RWPE2 (cell line): Measurements from ENCODE around the gene TSHZ1.

Source experiments
- ATAC-seq: fragments of 200-7000 bp; cut with Tn5 transposase; 3 replicates; pipeline ENCODE4 v1.9.1; 2021; ENCODE audit warnings: low read depth
- DNase-seq: peaks from one replicate; pipeline ENCODE4 v3.0.0-alpha.2; 2020; ENCODE audit warnings: low spot score
- H3K27ac ChIP-seq: fragments of 450-650 bp; 2 replicates; pipeline ENCODE4 v1.5.1; 2017; ENCODE audit warnings: mild to moderate bottlenecking; ENCODE audit not compliant: poor library complexity, severe bottlenecking
- H3K27me3 ChIP-seq: fragments of 250-450 bp; sonication (Bioruptor Pico); 2 replicates; pipeline ENCODE4 v1.5.1; 2021; ENCODE audit warnings: mild to moderate bottlenecking, moderate library complexity; ENCODE audit not compliant: insufficient read depth, poor library complexity, severe bottlenecking
- H3K36me3 ChIP-seq: fragments of 250-450 bp; sonication (Bioruptor Pico); 2 replicates; pipeline ENCODE4 v1.5.1; 2020; ENCODE audit warnings: low read depth, mild to moderate bottlenecking, moderate library complexity
- H3K4me1 ChIP-seq: fragments of 250-450 bp; sonication (Bioruptor Pico); 2 replicates; pipeline ENCODE4 v1.5.1; 2021; ENCODE audit warnings: mild to moderate bottlenecking, moderate library complexity; ENCODE audit not compliant: insufficient read depth, poor library complexity, severe bottlenecking
- H3K4me3 ChIP-seq: fragments of 250-450 bp; sonication (Bioruptor Pico); 2 replicates; pipeline ENCODE4 v1.5.1; 2021; ENCODE audit warnings: mild to moderate bottlenecking, moderate library complexity; ENCODE audit not compliant: severe bottlenecking
- H3K9me3 ChIP-seq: fragments of 250-450 bp; sonication (Bioruptor Pico); 2 replicates; pipeline ENCODE4 v1.5.1; 2021; ENCODE audit warnings: mild to moderate bottlenecking, moderate library complexity; ENCODE audit not compliant: severe bottlenecking
- TF ChIP-seq, protein P1 (sequence below): fragments of 450-650 bp; IDR thresholded peaks from one replicate; pipeline ENCODE4 v1.5.1; 2017; ENCODE audit warnings: mild to moderate bottlenecking, moderate library complexity; ENCODE audit not compliant: poor library complexity, severe bottlenecking

Gene TSHZ1

DNA sequence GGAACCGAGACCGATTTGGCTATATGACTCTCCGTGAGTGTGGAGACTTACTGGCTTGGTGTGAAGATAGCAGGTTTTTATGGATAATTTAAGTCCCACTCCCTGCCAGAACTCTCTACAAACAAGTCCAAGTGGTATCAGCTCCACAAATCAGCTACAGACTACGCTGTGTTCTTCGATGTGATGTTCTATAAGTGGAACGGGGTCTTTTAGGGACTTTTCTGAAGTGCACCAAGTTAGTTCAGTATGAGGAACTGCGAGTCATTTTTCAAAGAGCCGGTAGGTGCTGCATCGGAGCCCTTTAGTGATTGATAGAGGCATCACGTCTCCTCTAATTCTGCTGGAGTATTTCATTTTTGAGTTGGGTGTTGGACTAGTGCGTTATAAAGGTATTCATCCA lies 107.1 kb downstream of the TSHZ1 start:
- no peak overlapping the region for H3K27ac ChIP-seq
- no peaks in the 10 kb centered on the region for H3K4me1 ChIP-seq
- no peaks in the 10 kb centered on the region for H3K9me3 ChIP-seq
- no peak overlapping the region for H3K4me3 ChIP-seq
- DNase-seq, result no peak
- no peaks in the 10 kb centered on the region for H3K36me3 ChIP-seq
- no peaks in the 10 kb centered on the region for H3K27me3 ChIP-seq
- no peak for ATAC-seq
- TF ChIP-seq, protein P1, sequence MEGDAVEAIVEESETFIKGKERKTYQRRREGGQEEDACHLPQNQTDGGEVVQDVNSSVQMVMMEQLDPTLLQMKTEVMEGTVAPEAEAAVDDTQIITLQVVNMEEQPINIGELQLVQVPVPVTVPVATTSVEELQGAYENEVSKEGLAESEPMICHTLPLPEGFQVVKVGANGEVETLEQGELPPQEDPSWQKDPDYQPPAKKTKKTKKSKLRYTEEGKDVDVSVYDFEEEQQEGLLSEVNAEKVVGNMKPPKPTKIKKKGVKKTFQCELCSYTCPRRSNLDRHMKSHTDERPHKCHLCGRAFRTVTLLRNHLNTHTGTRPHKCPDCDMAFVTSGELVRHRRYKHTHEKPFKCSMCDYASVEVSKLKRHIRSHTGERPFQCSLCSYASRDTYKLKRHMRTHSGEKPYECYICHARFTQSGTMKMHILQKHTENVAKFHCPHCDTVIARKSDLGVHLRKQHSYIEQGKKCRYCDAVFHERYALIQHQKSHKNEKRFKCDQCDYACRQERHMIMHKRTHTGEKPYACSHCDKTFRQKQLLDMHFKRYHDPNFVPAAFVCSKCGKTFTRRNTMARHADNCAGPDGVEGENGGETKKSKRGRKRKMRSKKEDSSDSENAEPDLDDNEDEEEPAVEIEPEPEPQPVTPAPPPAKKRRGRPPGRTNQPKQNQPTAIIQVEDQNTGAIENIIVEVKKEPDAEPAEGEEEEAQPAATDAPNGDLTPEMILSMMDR, result no peak

GRCh38 chr18:75319905-75320304 lies 109.3 kb downstream of the TSHZ1 start:
- ATAC-seq (no peak), DNase-seq (no peak)
- no peak overlapping the region for H3K4me3 ChIP-seq
- TF ChIP-seq, protein P1, result no peak
- H3K9me3 ChIP-seq, result no peaks in the 10 kb centered on the region
- H3K27me3 ChIP-seq, result no peaks in the 10 kb centered on the region
- no peaks in the 10 kb centered on the region for H3K4me1 ChIP-seq
- H3K27ac ChIP-seq, result no peak overlapping the region
- no peaks in the 10 kb centered on the region for H3K36me3 ChIP-seq

- Histone ChIP-seq H3K4me1 (no peaks in the 10 kb centered on the region), H3K36me3 (no peaks in the 10 kb centered on the region), H3K27me3 (no peaks in the 10 kb centered on the region), H3K4me3 (no peak overlapping the region), H3K9me3 (no peaks in the 10 kb centered on the region), H3K27ac (no peak overlapping the region)
- ATAC-seq (no peak), DNase-seq (no peak)
- TF ChIP-seq, protein P1, result no peak
These were observed 109.9 kb downstream of the TSHZ1 start for GRCh38 chr18:75320506-75320905.

DNA sequence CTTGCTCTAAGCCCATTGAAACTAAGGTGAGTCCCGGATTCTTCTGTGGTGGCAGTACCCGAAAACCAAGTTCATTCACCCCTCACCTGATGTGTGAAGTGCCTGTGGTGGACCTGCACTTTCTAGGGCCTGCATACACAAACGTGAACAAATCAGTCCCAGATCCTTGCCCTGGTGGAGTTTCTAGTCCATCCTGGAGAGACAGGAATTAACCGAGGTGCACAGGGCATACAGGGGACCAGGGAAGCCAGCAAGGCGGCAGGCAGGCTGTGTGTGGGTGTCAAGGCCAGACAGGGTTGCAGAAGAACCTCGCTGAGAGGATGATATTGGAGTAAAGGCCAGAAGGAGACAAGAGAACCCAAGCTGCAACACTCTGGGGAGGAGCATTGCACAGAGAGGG lies 110.8 kb downstream of the TSHZ1 start:
- peaks cover 5% of the 10 kb centered on the region for H3K9me3 ChIP-seq
- no peaks in the 10 kb centered on the region for H3K27me3 ChIP-seq
- DNase-seq, result no peak
- no peaks in the 10 kb centered on the region for H3K4me1 ChIP-seq
- no peaks in the 10 kb centered on the region for H3K36me3 ChIP-seq
- no peak overlapping the region for H3K4me3 ChIP-seq
- ATAC-seq, result no peak
- no peak overlapping the region for H3K27ac ChIP-seq
- TF ChIP-seq, protein P1, result no peak

DNA sequence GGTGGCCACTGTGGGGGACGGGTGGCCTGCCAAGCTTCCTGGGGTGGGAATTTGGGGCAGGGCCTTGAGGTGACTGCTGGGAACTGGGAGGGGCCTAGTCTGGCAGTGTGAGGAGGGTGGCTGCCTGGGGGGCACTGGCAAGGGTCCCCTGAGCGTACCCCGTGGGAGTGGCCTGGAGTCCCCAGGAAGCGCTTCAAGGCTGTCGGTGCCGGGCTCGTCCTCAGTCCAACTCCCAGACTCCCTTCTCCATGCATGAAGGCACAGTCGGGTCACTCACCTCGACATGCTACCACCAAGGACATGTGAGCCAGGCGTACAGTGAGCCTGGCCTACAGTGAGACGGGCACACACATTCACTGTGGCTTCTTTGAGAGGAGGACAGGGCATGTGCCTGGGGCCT lies 111.6 kb downstream of the TSHZ1 start:
- H3K4me3 ChIP-seq, result no peak overlapping the region
- no peak overlapping the region for H3K27ac ChIP-seq
- no peak for DNase-seq
- TF ChIP-seq, protein P1, result no peak
- peaks cover 5% of the 10 kb centered on the region for H3K9me3 ChIP-seq
- H3K4me1 ChIP-seq, result no peaks in the 10 kb centered on the region
- no peaks in the 10 kb centered on the region for H3K36me3 ChIP-seq
- no peak for ATAC-seq
- H3K27me3 ChIP-seq, result no peaks in the 10 kb centered on the region
